ENCODE measurements around the gene WDR33.

Gene WDR33

GRCh38 chr2:127694986-127695385 is 116.0 kb downstream of the WDR33 start:
- ChIA-PET POLR2A (no interaction called here), CTCF (interaction anchor here (1.0 to 2.1 kb wide), 4 partner anchors 13 to 104 kb away, joined by 3 to 6 read pairs (median 3); no protein-coding TSS in a partner anchor)
- DNase-seq (ENCODE audit: extremely low spot score): no peak
- no peak for TF ChIP-seq CTCF (IDR thresholded peaks at IDR 0.05; ENCODE audit: control extremely low read depth, extremely low read depth, low read depth, missing control alignments)

GRCh38 chr2:127690696-127691095 is 120.3 kb downstream of the WDR33 start:
- ChIA-PET CTCF (interaction anchor here (1.8 kb wide), 1 partner anchor 14 kb away, joined by 5 read pairs; no protein-coding TSS in a partner anchor), POLR2A (no interaction called here)
- no peak for TF ChIP-seq CTCF (IDR thresholded peaks at IDR 0.05; ENCODE audit: control extremely low read depth, extremely low read depth, low read depth, missing control alignments)
- DNase-seq (ENCODE audit: extremely low spot score): no peak

- ChIA-PET POLR2A (no interaction called here), CTCF (no interaction called here)
- no peak for TF ChIP-seq CTCF (IDR thresholded peaks at IDR 0.05; ENCODE audit: control extremely low read depth, extremely low read depth, low read depth, missing control alignments)
- DNase-seq (ENCODE audit: extremely low spot score): no peak
Observed at GRCh38 chr2:127688405-127688804, 122.6 kb downstream of the WDR33 start.

- CTCF ChIA-PET: no interaction called here
Observed at GRCh38 chr2:127685410-127686080, 125.4 kb downstream of the WDR33 start.

GRCh38 chr2:127683757-127684156 is 127.2 kb downstream of the WDR33 start:
- CTCF ChIA-PET: no interaction called here
- no peak for TF ChIP-seq CTCF (IDR thresholded peaks at IDR 0.05; ENCODE audit: control extremely low read depth, extremely low read depth, low read depth, missing control alignments)
- no peak for DNase-seq (ENCODE audit: extremely low spot score)
- POLR2A ChIA-PET: no interaction called here

More at GRCh38 chr2:127685410-127686080, 125.4 kb downstream of the WDR33 start:
- POLR2A ChIA-PET: no interaction called here
- DNase-seq (ENCODE audit: extremely low spot score): no peak
- no peak for TF ChIP-seq CTCF (IDR thresholded peaks at IDR 0.05; ENCODE audit: control extremely low read depth, extremely low read depth, low read depth, missing control alignments)

GRCh38 chr2:127683056-127683455 is 127.9 kb downstream of the WDR33 start:
- ChIA-PET CTCF (interaction anchor here (0.8 to 1.5 kb wide), 2 partner anchors 9 to 77 kb away, joined by 3 to 7 read pairs; no protein-coding TSS in a partner anchor), POLR2A (no interaction called here)
- no peak for DNase-seq (ENCODE audit: extremely low spot score)
- no peak for TF ChIP-seq CTCF (IDR thresholded peaks at IDR 0.05; ENCODE audit: control extremely low read depth, extremely low read depth, low read depth, missing control alignments)
